NCI-H510A treated with DMSO at 0.1 percent for 48 hours (cell line): ENCODE results near the gene ANXA1.

Experiments used
- DNase-seq: peaks from one replicate; lab custom pipeline; 2025; lab: John Stamatoyannopoulos, UW

ANXA1 gene

DNA sequence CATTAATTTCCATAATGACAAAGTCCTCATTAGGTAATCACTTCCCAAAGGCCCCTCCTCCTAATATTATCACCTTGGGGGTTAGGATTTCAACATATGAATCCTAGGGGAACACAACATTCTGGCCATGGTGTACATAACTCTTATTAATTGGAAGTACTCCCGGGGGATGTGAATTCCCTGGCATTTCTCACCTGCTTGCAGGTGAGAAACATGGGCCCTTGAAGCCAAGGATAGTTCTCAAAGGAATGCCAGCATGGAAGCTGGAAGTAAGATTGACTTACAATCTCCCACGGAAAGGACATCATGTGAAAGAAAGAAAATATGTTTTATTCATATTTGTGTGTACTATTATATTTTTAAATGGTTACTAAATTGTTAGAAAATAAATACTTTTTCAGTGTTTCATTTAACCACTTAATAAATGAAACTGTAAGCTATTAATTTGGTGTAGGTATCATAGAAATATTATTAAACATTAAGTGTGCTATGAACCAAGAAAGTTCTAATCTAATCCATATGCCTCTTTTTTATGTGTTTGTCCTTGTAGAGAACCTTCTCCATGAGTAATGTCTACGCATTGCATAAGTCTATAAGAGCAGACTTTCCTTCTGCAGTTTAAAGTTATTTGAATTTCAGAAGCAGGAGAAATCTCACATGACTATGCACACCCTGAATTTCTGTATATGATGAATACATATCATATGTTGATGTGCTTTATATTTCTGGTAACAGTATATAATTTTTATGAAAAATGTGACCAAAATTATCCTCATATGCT lies 59.4 kb downstream of the ANXA1 start:
- no peak for DNase-seq

DNA sequence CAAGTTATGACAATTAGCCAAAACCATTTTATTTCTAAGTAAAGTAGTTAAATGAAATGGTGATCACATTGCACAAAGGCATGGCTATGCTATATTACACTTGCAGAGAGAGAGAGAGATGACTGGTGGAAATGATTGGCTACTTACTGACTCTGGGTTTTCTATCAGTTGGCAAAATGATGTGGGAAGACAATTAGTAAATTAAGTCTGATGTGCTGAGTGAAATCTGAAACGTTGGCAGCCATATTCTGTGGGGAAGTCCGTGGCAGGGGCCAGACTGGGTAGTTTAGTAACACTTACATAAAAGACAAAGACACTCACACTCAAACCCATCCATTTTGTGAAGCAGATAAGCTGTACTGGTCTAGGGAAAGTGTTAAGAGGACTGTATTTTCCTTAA lies 61.6 kb downstream of the ANXA1 start:
- no peak for DNase-seq

DNA sequence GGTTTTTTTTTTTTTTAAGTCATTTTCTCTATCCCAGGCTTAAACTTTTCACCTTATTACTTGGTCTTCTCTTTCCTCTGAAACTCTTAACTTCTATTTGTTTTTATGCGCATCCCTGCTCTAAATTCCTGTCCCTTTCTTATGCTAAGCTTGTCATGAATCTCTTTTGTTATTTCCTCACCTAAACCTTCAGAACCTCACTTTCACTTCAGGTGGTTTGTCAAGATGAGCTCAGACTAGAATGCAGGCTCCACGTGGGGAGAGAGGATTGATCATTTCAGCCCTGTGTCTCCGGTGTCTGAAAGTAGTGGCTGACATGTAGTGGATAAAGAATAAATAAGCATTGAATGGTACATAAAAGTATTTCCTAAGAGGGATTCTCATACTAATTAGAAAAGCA lies 63.6 kb downstream of the ANXA1 start:
- DNase-seq = no peak

GRCh38 chr9:73216100-73216499 lies 64.4 kb downstream of the ANXA1 start:
- no peak for DNase-seq
